Measurements from ENCODE around the gene SAMMSON. TPM values are rescaled to one million over a fixed set of nuclear protein-coding genes. Genes with fewer than 3 reads are reported as not detected.
A peak's percentile ranks its signal among the peaks of the same experiment; 100 is the strongest.

SAMMSON gene
- total and polyA plus RNA-seq, 2 donors (not counting 1 experiment from before 2014, with no cell fraction given) = under 0.01 TPM; not detected in 1

GRCh38 chr3:70096376-70097066 lies 97.0 kb downstream of the SAMMSON start:
- Histone ChIP-seq H3K27me3 (ENCODE audit: control insufficient read depth, insufficient read depth, low read length) (no peaks in the 10 kb centered on the region), H3K79me2 (ENCODE audit: control insufficient read depth, insufficient read depth, low read length) (no peaks in the 10 kb centered on the region), H3K4me2 (ENCODE audit: extremely low read depth, insufficient read depth, low read length) (no peak overlapping the region), H3K4me1 (ENCODE audit: control insufficient read depth, extremely low read depth, insufficient read depth, low read length) (no peaks in the 10 kb centered on the region), H3K27ac (ENCODE audit: insufficient read depth, low read length) (no peak overlapping the region), H4K20me1 (ENCODE audit: control insufficient read depth, extremely low read depth, insufficient read depth, low read length) (no peaks in the 10 kb centered on the region), H3K9me3 (ENCODE audit: control insufficient read depth, insufficient read depth, low read depth, low read length) (no peaks in the 10 kb centered on the region), H3K9ac (ENCODE audit: insufficient read depth, low read length) (no peak overlapping the region), H2AFZ (ENCODE audit: low read length) (no peak overlapping the region), H3K4me3 (replicated peaks in 1 of 4; ENCODE audit: control extremely low read depth in 1 of 4, insufficient read depth in 1 of 4, low read depth in 3 of 4, low read length in 4 of 4) (no peak overlapping the region), H3K36me3 (ENCODE audit: control insufficient read depth, insufficient read depth, low read length) (no peaks in the 10 kb centered on the region)
- no peak for DNase-seq (ENCODE audit: low read depth in 2 of 2)
- TF ChIP-seq EZH2 (IDR thresholded peaks at IDR 0.05; ENCODE audit: low read length, missing control alignments) (no peak), CTCF (conservative IDR thresholded peaks at IDR 0.05 in 1 of 2, IDR thresholded peaks at IDR 0.05 in 1 of 2; ENCODE audit: low read depth in 1 of 2, low read length in 2 of 2) (no peak)

- TF ChIP-seq CTCF (conservative IDR thresholded peaks at IDR 0.05 in 1 of 2, IDR thresholded peaks at IDR 0.05 in 1 of 2; ENCODE audit: low read depth in 1 of 2, low read length in 2 of 2) = no peak
- no peak for TF ChIP-seq EZH2 (IDR thresholded peaks at IDR 0.05; ENCODE audit: low read length, missing control alignments)
- Histone ChIP-seq H3K36me3 (ENCODE audit: control insufficient read depth, insufficient read depth, low read length) (no peaks in the 10 kb centered on the region), H3K4me2 (ENCODE audit: extremely low read depth, insufficient read depth, low read length) (no peak overlapping the region), H3K27me3 (ENCODE audit: control insufficient read depth, insufficient read depth, low read length) (no peaks in the 10 kb centered on the region), H4K20me1 (ENCODE audit: control insufficient read depth, extremely low read depth, insufficient read depth, low read length) (no peaks in the 10 kb centered on the region), H3K79me2 (ENCODE audit: control insufficient read depth, insufficient read depth, low read length) (no peaks in the 10 kb centered on the region), H3K27ac (ENCODE audit: insufficient read depth, low read length) (no peak overlapping the region), H2AFZ (ENCODE audit: low read length) (no peak overlapping the region), H3K4me3 (replicated peaks in 1 of 4; ENCODE audit: control extremely low read depth in 1 of 4, insufficient read depth in 1 of 4, low read depth in 3 of 4, low read length in 4 of 4) (no peak overlapping the region), H3K9ac (ENCODE audit: insufficient read depth, low read length) (no peak overlapping the region), H3K4me1 (ENCODE audit: control insufficient read depth, extremely low read depth, insufficient read depth, low read length) (no peaks in the 10 kb centered on the region), H3K9me3 (ENCODE audit: control insufficient read depth, insufficient read depth, low read depth, low read length) (no peaks in the 10 kb centered on the region)
- no peak for DNase-seq (ENCODE audit: low read depth in 2 of 2)
Measured at GRCh38 chr3:70097084-70097483, 97.6 kb downstream of the SAMMSON start.

GRCh38 chr3:70108072-70108471 lies 108.5 kb downstream of the SAMMSON start:
- peak in 1 of 2 donors; percentile 24 for DNase-seq (ENCODE audit: low read depth in 2 of 2)
- TF ChIP-seq EZH2 (IDR thresholded peaks at IDR 0.05; ENCODE audit: low read length, missing control alignments) (no peak), CTCF (conservative IDR thresholded peaks at IDR 0.05 in 1 of 2, IDR thresholded peaks at IDR 0.05 in 1 of 2; ENCODE audit: low read depth in 1 of 2, low read length in 2 of 2) (peak; percentile 42 to 66)
- no peak overlapping the region for H2AFZ ChIP-seq (ENCODE audit: low read length)
- H3K9me3 ChIP-seq (ENCODE audit: control insufficient read depth, insufficient read depth, low read depth, low read length) = no peaks in the 10 kb centered on the region
- H4K20me1 ChIP-seq (ENCODE audit: control insufficient read depth, extremely low read depth, insufficient read depth, low read length) = no peaks in the 10 kb centered on the region
- H3K9ac ChIP-seq (ENCODE audit: insufficient read depth, low read length) = no peak overlapping the region
- H3K27me3 ChIP-seq (ENCODE audit: control insufficient read depth, insufficient read depth, low read length) = no peaks in the 10 kb centered on the region
- no peaks in the 10 kb centered on the region for H3K79me2 ChIP-seq (ENCODE audit: control insufficient read depth, insufficient read depth, low read length)
- H3K27ac ChIP-seq (ENCODE audit: insufficient read depth, low read length) = no peak overlapping the region
- no peak overlapping the region for H3K4me2 ChIP-seq (ENCODE audit: extremely low read depth, insufficient read depth, low read length)
- H3K4me3 ChIP-seq (replicated peaks in 1 of 4; ENCODE audit: control extremely low read depth in 1 of 4, insufficient read depth in 1 of 4, low read depth in 3 of 4, low read length in 4 of 4) = no peak overlapping the region
- no peaks in the 10 kb centered on the region for H3K4me1 ChIP-seq (ENCODE audit: control insufficient read depth, extremely low read depth, insufficient read depth, low read length)
- H3K36me3 ChIP-seq (ENCODE audit: control insufficient read depth, insufficient read depth, low read length) = no peaks in the 10 kb centered on the region

Data from fibroblast of lung (primary cell).